Uterus (tissue), 4 donors: ENCODE results near the gene ARVCF. TPM values are rescaled to one million over a fixed set of nuclear protein-coding genes. Genes with fewer than 3 reads are reported as not detected.

Experiments
- DNase-seq, 2 donors: peaks; one replicate each; pipeline ENCODE4 v3.0.0-alpha.2; 2019 to 2020
- H3K27ac ChIP-seq, 2 donors: fragments of 200-600 bp; sonication (generic); 1 replicate in 1 of 2; 2 replicates in 1 of 2; pipeline ENCODE4 v1.5.1; 2016 to 2018
- H3K27me3 ChIP-seq, 2 donors: fragments of 200-600 bp; sonication (generic); one replicate each; pipeline ENCODE4 v1.5.1; 2018 to 2019; ENCODE audit warnings: control low read depth in 1 of 2
- H3K36me3 ChIP-seq, 2 donors: fragments of 200-600 bp; sonication (generic); one replicate each; pipeline ENCODE4 v1.5.1; 2019; ENCODE audit warnings: control low read depth in 1 of 2
- H3K4me1 ChIP-seq, 2 donors: fragments of 200-600 bp; sonication (generic); one replicate each; pipeline ENCODE4 v1.5.1; 2018 to 2019; ENCODE audit warnings: control low read depth in 1 of 2
- H3K4me3 ChIP-seq, 2 donors: fragments of 200-600 bp; sonication (generic); 1 replicate in 1 of 2; 2 replicates in 1 of 2; pipeline ENCODE4 v1.5.1; 2018 to 2019; ENCODE audit warnings: mild to moderate bottlenecking in 1 of 2
- H3K9me3 ChIP-seq, 2 donors: fragments of 200-600 bp; sonication (generic); one replicate each; pipeline ENCODE4 v1.5.1; 2019; ENCODE audit warnings: control low read depth in 1 of 2
- CTCF ChIP-seq, 4 experiments: fragments of 200-600 bp in 2 of 4; fragments of 450-650 bp in 2 of 4; sonication (generic) in 2 of 4; IDR thresholded peaks; one replicate each; pipeline ENCODE4 v1.5.1; 2016 to 2019; ENCODE audit warnings: antibody characterized with exemption in 4 of 4, mild to moderate bottlenecking in 2 of 4, moderate library complexity in 1 of 4
- POLR2A ChIP-seq, 2 donors: fragments of 450-650 bp; IDR thresholded peaks; one replicate each; pipeline ENCODE4 v1.6.1; 2016; ENCODE audit warnings: antibody characterized with exemption in 2 of 2, mild to moderate bottlenecking in 1 of 2, moderate library complexity in 1 of 2
- intact Hi-C: fragments of 100-400 bp; cut with DNase I; formaldehyde crosslinking; loops from one replicate; pipeline ENCODE4 v1.15.1; 2023; ENCODE audit warnings: low total_unique reads
- total RNA-seq, 4 donors: library from RNA; depleted of rRNA in 3 of 4; stranded (reverse); fragments of >200 nt in 3 of 4; gene quantifications; one replicate each; pipeline versions ENCODE4 v1.1.0 to v1.2.4, GENCODE V29; 2014 to 2023
- donor health status: DM: yes; HTN: yes; CAD: no.

The ARVCF gene
- total RNA-seq, 4 donors from 2014 or later = 1.5 to 43.4 (median 16.6) TPM

- H3K36me3 ChIP-seq = no peaks in the 10 kb centered on the region
These were observed 39.5 kb upstream of the ARVCF start for GRCh38 chr22:20056161-20056560.

GRCh38 chr22:20055654-20056053 is 39.0 kb upstream of the ARVCF start:
- no peak for DNase-seq
- TF ChIP-seq CTCF (IDR thresholded peaks at IDR 0.05) (no peak), POLR2A (IDR thresholded peaks at IDR 0.05) (no peak)
- no peaks in the 10 kb centered on the region for H3K4me1 ChIP-seq
- H3K27me3 ChIP-seq = no peaks in the 10 kb centered on the region
- H3K27ac ChIP-seq = no peak overlapping the region
- no peak overlapping the region for H3K4me3 ChIP-seq
- H3K9me3 ChIP-seq = no peaks in the 10 kb centered on the region
- H3K36me3 ChIP-seq = no peaks in the 10 kb centered on the region
- intact Hi-C loops = no loop called here

More at GRCh38 chr22:20056161-20056560, 39.5 kb upstream of the ARVCF start:
- no peaks in the 10 kb centered on the region for H3K4me1 ChIP-seq
- H3K27me3 ChIP-seq = no peaks in the 10 kb centered on the region
- intact Hi-C loops = no loop called here
- no peak for DNase-seq
- H3K9me3 ChIP-seq = no peaks in the 10 kb centered on the region
- TF ChIP-seq CTCF (IDR thresholded peaks at IDR 0.05) = no peak
- TF ChIP-seq POLR2A (IDR thresholded peaks at IDR 0.05) = no peak
- H3K27ac ChIP-seq = no peak overlapping the region
- H3K4me3 ChIP-seq = no peak overlapping the region

- intact Hi-C loops = no loop called here
- H3K4me1 ChIP-seq = no peaks in the 10 kb centered on the region
- no peak overlapping the region for H3K27ac ChIP-seq
- H3K4me3 ChIP-seq = no peak overlapping the region
- TF ChIP-seq POLR2A (IDR thresholded peaks at IDR 0.05) (no peak), CTCF (IDR thresholded peaks at IDR 0.05) (no peak)
- no peaks in the 10 kb centered on the region for H3K36me3 ChIP-seq
- no peaks in the 10 kb centered on the region for H3K27me3 ChIP-seq
- no peaks in the 10 kb centered on the region for H3K9me3 ChIP-seq
- no peak for DNase-seq
These were observed 38.5 kb upstream of the ARVCF start for GRCh38 chr22:20055144-20055543.

- H3K4me1 ChIP-seq = no peaks in the 10 kb centered on the region
- H3K27me3 ChIP-seq = no peaks in the 10 kb centered on the region
- no peak overlapping the region for H3K4me3 ChIP-seq
- no peak for TF ChIP-seq POLR2A (IDR thresholded peaks at IDR 0.05)
- TF ChIP-seq CTCF (IDR thresholded peaks at IDR 0.05) = no peak
- no peaks in the 10 kb centered on the region for H3K9me3 ChIP-seq
- intact Hi-C loops = no loop called here
- DNase-seq = no peak
- no peaks in the 10 kb centered on the region for H3K36me3 ChIP-seq
- H3K27ac ChIP-seq = no peak overlapping the region
These were observed 37.9 kb upstream of the ARVCF start for GRCh38 chr22:20054485-20054884.

- no peaks in the 10 kb centered on the region for H3K4me1 ChIP-seq
- DNase-seq = no peak
- H3K27me3 ChIP-seq = no peaks in the 10 kb centered on the region
- TF ChIP-seq CTCF (IDR thresholded peaks at IDR 0.05) (no peak), POLR2A (IDR thresholded peaks at IDR 0.05) (no peak)
- intact Hi-C loops = no loop called here
- H3K9me3 ChIP-seq = no peaks in the 10 kb centered on the region
- no peak overlapping the region for H3K27ac ChIP-seq
- no peaks in the 10 kb centered on the region for H3K36me3 ChIP-seq
- no peak overlapping the region for H3K4me3 ChIP-seq
These were observed 37.4 kb upstream of the ARVCF start for GRCh38 chr22:20054034-20054427.
